Stomach (tissue), 9 donors: Measurements from ENCODE around the gene SELENOM. TPM values are rescaled to one million over a fixed set of nuclear protein-coding genes. Genes with fewer than 3 reads are reported as not detected.
A peak's percentile ranks its signal among the peaks of the same experiment; 100 is the strongest.

Source experiments
- DNase-seq, 2 donors: peaks; one replicate each; pipeline versions ENCODE4 v3.0.0 to v3.0.0-alpha.2; 2013 to 2019
- H3K27ac ChIP-seq, 5 donors: fragments of 200-600 bp in 4 of 5; sonication (generic) in 4 of 5; one replicate each; pipeline ENCODE4 v1.5.1; 2013 to 2019; ENCODE audit warnings: mild to moderate bottlenecking in 1 of 5, moderate library complexity in 1 of 5
- H3K27me3 ChIP-seq, 3 donors: fragments of 200-600 bp; sonication (generic); one replicate each; pipeline ENCODE4 v1.5.1; 2017 to 2019; ENCODE audit warnings: mixed run types in 1 of 3
- H3K36me3 ChIP-seq, 4 donors: fragments of 200-600 bp; sonication (generic); 1 replicate in 3 of 4; 2 replicates in 1 of 4; pipeline ENCODE4 v1.5.1; 2016 to 2019
- H3K4me1 ChIP-seq, 4 donors: fragments of 200-600 bp; sonication (generic); one replicate each; pipeline ENCODE4 v1.5.1; 2016 to 2019
- H3K4me3 ChIP-seq, 4 donors: fragments of 200-600 bp; sonication (generic) in 3 of 4; one replicate each; pipeline ENCODE4 v1.5.1; 2016 to 2019; ENCODE audit warnings: mild to moderate bottlenecking in 1 of 4
- H3K9me3 ChIP-seq, 4 donors: fragments of 200-600 bp; sonication (generic); one replicate each; pipeline ENCODE4 v1.5.1; 2016 to 2019
- CTCF ChIP-seq, 7 experiments: fragments of 450-650 bp in 4 of 7; fragments of 200-600 bp in 3 of 7; sonication (generic) in 3 of 7; IDR thresholded peaks; one replicate each; pipeline ENCODE4 v1.5.1; 2016 to 2019; ENCODE audit warnings: antibody characterized with exemption in 7 of 7, control low read depth in 2 of 7, mild to moderate bottlenecking in 1 of 7
- EP300 ChIP-seq: sonication (generic); formaldehyde crosslinking; IDR thresholded peaks from one replicate; pipeline ENCODE4 v1.6.1; 2017; ENCODE audit warnings: antibody characterized with exemption
- POLR2A ChIP-seq, 4 donors: fragments of 450-650 bp; IDR thresholded peaks; one replicate each; pipeline ENCODE4 v1.6.1; 2016; ENCODE audit warnings: antibody characterized with exemption in 4 of 4, control low read depth in 2 of 4, mild to moderate bottlenecking in 1 of 4, moderate library complexity in 1 of 4
- POLR2AphosphoS5 ChIP-seq, 3 donors: sonication (generic); formaldehyde crosslinking; IDR thresholded peaks; one replicate each; pipeline ENCODE4 v1.6.1; 2016; ENCODE audit warnings: antibody characterized with exemption in 3 of 3
- WGBS, 5 donors: extraction: QIAGEN DNeasy Blood & Tissue Kit in 3 of 5; methylation state at CpG; one replicate each; pipeline versions ENCODE4 v1.1.5 to v1.1.7; 2013 to 2018; 5-methylcytosine and 5-hydroxymethylcytosine counted together
- intact Hi-C: fragments of 100-400 bp; cut with DNase I; formaldehyde crosslinking; loops from one replicate; pipeline ENCODE4 v1.15.1; 2023; ENCODE audit warnings: low total_unique reads
- polyA plus RNA-seq, 3 donors: library from polyadenylated mRNA; stranded (reverse); fragments of 200-250 nt; gene quantifications; one replicate each; pipeline ENCODE4 v1.2.3, GENCODE V29; 2013
- total RNA-seq, 5 donors: library from RNA; depleted of rRNA; stranded (reverse); fragments of >200 nt; gene quantifications; one replicate each; pipeline versions ENCODE4 v1.1.0 to v1.2.3, GENCODE V29; 2014 to 2016
- donor health status: healthy with polysubstance abuse.
- donor health status: Bipolar disorder and iron deficiency.
- donor health status: healthy.

The SELENOM gene
- total and polyA plus RNA-seq, 8 donors: 59.8 to 1,443 (median 377) TPM

- Histone ChIP-seq H3K4me1 (peaks cover 0 to 15% (median 13%) of the 10 kb centered on the region in 4 donors), H3K36me3 (no peaks in the 10 kb centered on the region), H3K9me3 (no peaks in the 10 kb centered on the region), H3K27me3 (peaks cover 0 to 23% (median 9%) of the 10 kb centered on the region in 3 donors), H3K27ac (no peak overlapping the region), H3K4me3 (no peak overlapping the region)
- DNase-seq: no peak
- 88 to 98% (median 92%) methylated on average over 2 of the region's 2 CpGs for WGBS, 5 donors
- intact Hi-C loops: loop anchor here (10.0 kb wide), 1 partner anchor 197 kb away; no protein-coding TSS in a partner anchor
- TF ChIP-seq POLR2A (IDR thresholded peaks at IDR 0.05) (no peak), POLR2AphosphoS5 (IDR thresholded peaks at IDR 0.05) (no peak), CTCF (IDR thresholded peaks at IDR 0.05) (no peak), EP300 (no peak)
These were observed 34.2 kb upstream of the SELENOM start for GRCh38 chr22:31141551-31141950.

GRCh38 chr22:31140746-31141145 lies 33.4 kb upstream of the SELENOM start:
- Histone ChIP-seq H3K36me3 (no peaks in the 10 kb centered on the region), H3K4me1 (peaks cover 0 to 15% (median 13%) of the 10 kb centered on the region in 4 donors), H3K27ac (peak overlapping the region in 3 of 5 donors; percentile 1 to 41 (median 32)), H3K9me3 (no peaks in the 10 kb centered on the region), H3K27me3 (peaks cover 0 to 23% (median 9%) of the 10 kb centered on the region in 3 donors), H3K4me3 (no peak overlapping the region)
- WGBS, 5 donors: 45 to 71% (median 52%) methylated on average over 3 to 5 of the region's 5 CpGs
- peak in 1 of 2 donors; percentile 57 for DNase-seq
- TF ChIP-seq POLR2AphosphoS5 (IDR thresholded peaks at IDR 0.05) (no peak), POLR2A (IDR thresholded peaks at IDR 0.05) (no peak), CTCF (IDR thresholded peaks at IDR 0.05) (no peak), EP300 (no peak)
- intact Hi-C loops: loop anchor here (10.0 kb wide), 1 partner anchor 196 kb away; no protein-coding TSS in a partner anchor

- H3K4me3 ChIP-seq: no peak within 1 kb of the TSS
- peaks cover 0 to 23% (median 9%) of the 10 kb centered on the region in 3 donors for H3K27me3 ChIP-seq
- 25 to 43% (median 31%) methylated on average over 11 to 24 of the region's 24 CpGs for WGBS, 5 donors
- H3K27ac ChIP-seq: peak within 1 kb of the TSS in 3 of 5 donors; percentile 1 to 41 (median 32)
- DNase-seq: peak; percentile 68 to 78
- intact Hi-C loops: loop anchor here (10.0 kb wide), 1 partner anchor 195 kb away; no protein-coding TSS in a partner anchor
- H3K9me3 ChIP-seq: no peaks in the 10 kb centered on the region
- no peaks in the 10 kb centered on the region for H3K36me3 ChIP-seq
- peaks cover 0 to 15% (median 13%) of the 10 kb centered on the region in 4 donors for H3K4me1 ChIP-seq
- TF ChIP-seq POLR2A (IDR thresholded peaks at IDR 0.05) (no peak), POLR2AphosphoS5 (IDR thresholded peaks at IDR 0.05) (no peak)
These were observed 32.7 kb upstream of the SELENOM start, which contains the start of gene PLA2G3 for GRCh38 chr22:31139866-31140716. TSS of gene PLA2G3 (minus strand) at chr22:31140508. CDS start at chr22:31140354, 154 bp downstream.

GRCh38 chr22:31139066-31139465 lies 31.7 kb upstream of the SELENOM start:
- peaks cover 0 to 15% (median 13%) of the 10 kb centered on the region in 4 donors for H3K4me1 ChIP-seq
- no peak overlapping the region for H3K27ac ChIP-seq
- intact Hi-C loops: no loop called here
- H3K9me3 ChIP-seq: no peaks in the 10 kb centered on the region
- DNase-seq: no peak
- TF ChIP-seq EP300 (no peak), CTCF (IDR thresholded peaks at IDR 0.05) (no peak), POLR2AphosphoS5 (IDR thresholded peaks at IDR 0.05) (no peak), POLR2A (IDR thresholded peaks at IDR 0.05) (no peak)
- H3K27me3 ChIP-seq: peaks cover 0 to 23% (median 9%) of the 10 kb centered on the region in 3 donors
- H3K4me3 ChIP-seq: no peak overlapping the region
- no peaks in the 10 kb centered on the region for H3K36me3 ChIP-seq
- 38 to 72% (median 51%) methylated on average over 3 of the region's 3 CpGs for WGBS, 5 donors
